Sigmoid colon (tissue), 4 donors: ENCODE measurements around the gene FBXO8.

Experiments
- POLR2A ChIP-seq, 2 donors: fragments of 450-650 bp; IDR thresholded peaks; one replicate each; pipeline ENCODE4 v1.6.1; 2016; ENCODE audit warnings: antibody characterized with exemption in 2 of 2, mild to moderate bottlenecking in 2 of 2, moderate library complexity in 2 of 2
- POLR2AphosphoS5 ChIP-seq, 4 donors: sonication (generic); formaldehyde crosslinking; IDR thresholded peaks; one replicate each; pipeline ENCODE4 v1.6.1; 2017; ENCODE audit warnings: antibody characterized with exemption in 4 of 4
- TF ChIP-seq, protein P1 (sequence below), 4 experiments: fragments of 450-650 bp in 3 of 4; fragments of 200-600 bp in 1 of 4; IDR thresholded peaks; one replicate each; pipeline ENCODE4 v1.5.1; 2016 to 2019; ENCODE audit warnings: antibody characterized with exemption in 4 of 4, mild to moderate bottlenecking in 3 of 4, moderate library complexity in 2 of 4

DNA sequence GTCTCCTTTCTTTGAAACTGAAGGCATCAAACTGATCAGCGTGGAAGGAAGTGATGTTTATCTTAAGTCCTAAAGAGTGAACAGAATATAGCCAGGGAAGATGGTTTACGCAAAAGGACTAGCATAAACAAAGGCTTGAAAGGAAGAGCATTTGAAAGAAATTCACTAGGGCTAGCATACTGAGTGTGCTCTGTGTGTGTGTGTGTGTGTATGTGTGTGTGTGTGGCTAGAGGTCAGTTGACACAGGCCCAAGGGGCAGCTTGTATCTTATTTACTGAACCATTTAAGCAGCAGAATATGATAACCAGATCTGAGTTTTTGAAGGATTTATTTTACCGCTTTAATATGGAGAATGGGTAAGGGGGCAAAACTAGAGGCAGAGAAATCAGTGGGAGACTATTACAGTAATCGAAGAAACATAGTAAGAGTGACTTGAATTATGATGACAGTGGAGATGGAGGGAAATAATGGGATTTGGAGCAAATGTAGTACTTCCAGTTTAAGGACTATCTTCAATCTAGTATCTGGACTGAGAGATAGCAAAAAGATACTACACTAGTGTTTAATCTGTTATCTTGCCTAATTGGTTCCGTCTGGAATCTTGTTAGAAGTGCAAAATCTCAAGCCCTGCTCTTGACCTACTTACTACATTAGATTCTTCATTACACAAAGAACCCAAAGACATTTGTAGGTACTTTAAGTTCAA, 37.2 kb upstream of the FBXO8 start:
- TF ChIP-seq, protein P1, sequence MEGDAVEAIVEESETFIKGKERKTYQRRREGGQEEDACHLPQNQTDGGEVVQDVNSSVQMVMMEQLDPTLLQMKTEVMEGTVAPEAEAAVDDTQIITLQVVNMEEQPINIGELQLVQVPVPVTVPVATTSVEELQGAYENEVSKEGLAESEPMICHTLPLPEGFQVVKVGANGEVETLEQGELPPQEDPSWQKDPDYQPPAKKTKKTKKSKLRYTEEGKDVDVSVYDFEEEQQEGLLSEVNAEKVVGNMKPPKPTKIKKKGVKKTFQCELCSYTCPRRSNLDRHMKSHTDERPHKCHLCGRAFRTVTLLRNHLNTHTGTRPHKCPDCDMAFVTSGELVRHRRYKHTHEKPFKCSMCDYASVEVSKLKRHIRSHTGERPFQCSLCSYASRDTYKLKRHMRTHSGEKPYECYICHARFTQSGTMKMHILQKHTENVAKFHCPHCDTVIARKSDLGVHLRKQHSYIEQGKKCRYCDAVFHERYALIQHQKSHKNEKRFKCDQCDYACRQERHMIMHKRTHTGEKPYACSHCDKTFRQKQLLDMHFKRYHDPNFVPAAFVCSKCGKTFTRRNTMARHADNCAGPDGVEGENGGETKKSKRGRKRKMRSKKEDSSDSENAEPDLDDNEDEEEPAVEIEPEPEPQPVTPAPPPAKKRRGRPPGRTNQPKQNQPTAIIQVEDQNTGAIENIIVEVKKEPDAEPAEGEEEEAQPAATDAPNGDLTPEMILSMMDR (IDR thresholded peaks at IDR 0.05), result no peak
- TF ChIP-seq POLR2AphosphoS5 (IDR thresholded peaks at IDR 0.05) (no peak), POLR2A (IDR thresholded peaks at IDR 0.05) (no peak)
